ENCODE results near the gene EMC9. TPM values are rescaled to one million over a fixed set of nuclear protein-coding genes. Genes with fewer than 3 reads are reported as not detected.

Gene EMC9
- total RNA-seq, 1 donor from 2014 or later, result 14.0 TPM

DNA sequence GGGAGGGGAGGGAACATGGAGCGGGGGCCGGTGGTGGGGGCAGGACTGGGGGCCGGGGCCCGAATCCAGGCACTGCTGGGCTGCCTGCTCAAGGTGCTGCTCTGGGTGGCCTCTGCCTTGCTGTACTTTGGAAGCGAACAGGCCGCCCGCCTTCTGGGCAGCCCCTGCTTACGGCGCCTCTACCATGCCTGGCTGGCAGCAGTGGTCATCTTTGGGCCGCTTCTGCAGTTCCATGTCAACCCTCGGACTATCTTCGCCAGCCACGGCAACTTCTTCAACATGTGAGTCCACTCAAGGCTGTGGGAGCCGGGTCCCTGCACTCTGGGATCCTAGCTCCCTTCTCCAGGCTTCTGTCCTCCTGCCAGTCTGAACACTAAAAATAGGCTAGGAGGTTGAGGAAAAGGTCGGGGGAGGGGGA is 9.8 kb downstream of the EMC9 start:
- Histone ChIP-seq H4K20me1 (ENCODE audit: low read depth) (no peaks in the 10 kb centered on the region), H3K4me2 (no peak overlapping the region), H3K36me3 (no peaks in the 10 kb centered on the region), H3K9ac (no peak overlapping the region), H3K4me1 (peaks cover 1% of the 10 kb centered on the region), H2AFZ (replicated peaks) (no peak overlapping the region), H3K4me3 (no peak overlapping the region), H3K9me3 (ENCODE audit: low read depth) (no peaks in the 10 kb centered on the region), H3K27me3 (peaks cover 4% of the 10 kb centered on the region), H3K27ac (no peak overlapping the region), H3F3A (ENCODE audit: low read depth) (peaks cover 13% of the 10 kb centered on the region), H3K79me2 (ENCODE audit: low read depth) (no peaks in the 10 kb centered on the region)
- no peak for DNase-seq (ENCODE audit: low spot score)
- TF ChIP-seq EZH2 (IDR thresholded peaks at IDR 0.05) (no peak), EZH2phosphoT487 (IDR thresholded peaks at IDR 0.05) (no peak)
- TF ChIP-seq, protein P1, sequence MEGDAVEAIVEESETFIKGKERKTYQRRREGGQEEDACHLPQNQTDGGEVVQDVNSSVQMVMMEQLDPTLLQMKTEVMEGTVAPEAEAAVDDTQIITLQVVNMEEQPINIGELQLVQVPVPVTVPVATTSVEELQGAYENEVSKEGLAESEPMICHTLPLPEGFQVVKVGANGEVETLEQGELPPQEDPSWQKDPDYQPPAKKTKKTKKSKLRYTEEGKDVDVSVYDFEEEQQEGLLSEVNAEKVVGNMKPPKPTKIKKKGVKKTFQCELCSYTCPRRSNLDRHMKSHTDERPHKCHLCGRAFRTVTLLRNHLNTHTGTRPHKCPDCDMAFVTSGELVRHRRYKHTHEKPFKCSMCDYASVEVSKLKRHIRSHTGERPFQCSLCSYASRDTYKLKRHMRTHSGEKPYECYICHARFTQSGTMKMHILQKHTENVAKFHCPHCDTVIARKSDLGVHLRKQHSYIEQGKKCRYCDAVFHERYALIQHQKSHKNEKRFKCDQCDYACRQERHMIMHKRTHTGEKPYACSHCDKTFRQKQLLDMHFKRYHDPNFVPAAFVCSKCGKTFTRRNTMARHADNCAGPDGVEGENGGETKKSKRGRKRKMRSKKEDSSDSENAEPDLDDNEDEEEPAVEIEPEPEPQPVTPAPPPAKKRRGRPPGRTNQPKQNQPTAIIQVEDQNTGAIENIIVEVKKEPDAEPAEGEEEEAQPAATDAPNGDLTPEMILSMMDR (IDR thresholded peaks at IDR 0.05), result no peak
- H3K4me3 Mint-ChIP-seq, result no peak overlapping the region
- H3K36me3 Mint-ChIP-seq, result no peaks in the 10 kb centered on the region
- peaks cover 7% of the 10 kb centered on the region for H3K4me1 Mint-ChIP-seq
- no peak overlapping the region for H3K27ac Mint-ChIP-seq
- H3K9me3 Mint-ChIP-seq, result no peaks in the 10 kb centered on the region
- peaks cover 4% of the 10 kb centered on the region for H3K27me3 Mint-ChIP-seq (ENCODE audit: insufficient read depth, low read depth)

DNA sequence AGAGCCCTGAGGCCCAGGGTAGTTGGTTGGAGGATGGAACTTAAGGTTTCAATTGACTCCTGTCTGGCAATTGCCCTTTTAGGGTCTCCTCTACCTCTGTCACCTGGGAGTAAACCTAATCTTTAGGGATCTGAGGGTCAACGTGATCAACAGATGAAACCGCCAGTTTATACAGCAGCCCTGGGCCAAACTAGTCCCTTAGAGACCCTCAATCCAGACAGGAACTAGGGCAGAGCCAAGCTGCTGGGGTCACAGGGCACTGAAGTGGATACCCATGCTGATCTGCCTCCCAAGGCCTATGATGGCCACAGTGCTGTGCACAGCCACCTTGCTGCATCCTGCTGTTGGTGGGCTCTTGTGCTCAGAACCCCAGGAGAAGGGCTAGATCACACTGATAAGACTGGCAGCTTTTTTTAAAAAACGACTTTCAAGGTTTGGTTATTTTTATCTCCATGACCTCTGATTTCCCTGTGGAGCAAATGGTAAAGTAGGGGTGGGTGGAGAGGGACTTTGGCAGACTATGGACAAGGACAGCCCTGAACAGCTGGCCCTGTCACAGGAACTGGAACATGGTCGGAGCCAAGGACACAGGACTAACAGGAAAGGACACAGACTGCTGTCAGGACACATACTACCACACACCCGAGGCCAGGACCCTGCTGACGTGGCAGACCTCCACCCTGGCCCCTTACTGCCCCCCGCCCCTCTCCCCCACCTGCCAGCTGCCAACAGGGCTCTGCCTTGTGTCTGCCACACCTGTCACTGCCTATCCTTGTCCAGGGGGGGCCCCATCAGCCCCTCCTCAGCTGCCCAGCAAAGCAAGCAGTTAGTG is 10.5 kb downstream of the EMC9 start:
- TF ChIP-seq, protein P1 (IDR thresholded peaks at IDR 0.05), result no peak
- TF ChIP-seq EZH2phosphoT487 (IDR thresholded peaks at IDR 0.05) (no peak), EZH2 (IDR thresholded peaks at IDR 0.05) (no peak)
- Mint-ChIP-seq H3K4me3 (no peak overlapping the region), H3K9me3 (no peaks in the 10 kb centered on the region), H3K36me3 (no peaks in the 10 kb centered on the region), H3K27ac (no peak overlapping the region), H3K27me3 (ENCODE audit: insufficient read depth, low read depth) (peaks cover 4% of the 10 kb centered on the region), H3K4me1 (peaks cover 5% of the 10 kb centered on the region)
- no peak for DNase-seq (ENCODE audit: low spot score)
- Histone ChIP-seq H3F3A (ENCODE audit: low read depth) (peaks cover 13% of the 10 kb centered on the region), H3K4me2 (no peak overlapping the region), H3K36me3 (no peaks in the 10 kb centered on the region), H2AFZ (replicated peaks) (no peak overlapping the region), H3K27me3 (no peaks in the 10 kb centered on the region), H3K4me1 (no peaks in the 10 kb centered on the region), H3K4me3 (no peak overlapping the region), H3K9ac (no peak overlapping the region), H4K20me1 (ENCODE audit: low read depth) (no peaks in the 10 kb centered on the region), H3K27ac (no peak overlapping the region), H3K79me2 (ENCODE audit: low read depth) (no peaks in the 10 kb centered on the region), H3K9me3 (ENCODE audit: low read depth) (no peaks in the 10 kb centered on the region)

DNA sequence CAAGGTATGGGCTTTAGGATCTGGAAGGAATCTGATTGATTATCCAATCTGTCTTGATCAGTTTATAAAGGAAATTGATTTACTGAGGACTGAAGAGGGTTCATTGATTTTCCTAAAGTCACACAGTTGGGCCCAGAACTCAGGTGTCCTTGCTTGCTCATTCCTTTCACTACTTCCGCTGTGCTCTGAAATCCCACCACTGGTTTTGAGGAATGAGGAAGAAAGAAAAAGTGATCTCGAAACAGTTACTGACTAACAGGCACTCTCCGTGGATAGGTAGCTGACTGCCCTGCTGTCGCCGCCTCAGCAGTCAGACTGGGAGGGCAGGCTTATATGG is 11.0 kb downstream of the EMC9 start, which contains the start of gene FITM1:
TSS of gene FITM1 (plus strand) at position 280 of the 337 bp plus-strand sequence. CDS start 905 bp downstream, outside the sequence.
- no peak within 1 kb of the TSS for H3K4me2 ChIP-seq
- no peaks in the 10 kb centered on the region for H4K20me1 ChIP-seq (ENCODE audit: low read depth)
- no peaks in the 10 kb centered on the region for H3K36me3 ChIP-seq
- Mint-ChIP-seq H3K9me3 (no peaks in the 10 kb centered on the region), H3K4me3 (no peak within 1 kb of the TSS), H3K27ac (no peak within 1 kb of the TSS), H3K4me1 (peaks cover 3% of the 10 kb centered on the region), H3K27me3 (ENCODE audit: insufficient read depth, low read depth) (peaks cover 4% of the 10 kb centered on the region), H3K36me3 (no peaks in the 10 kb centered on the region)
- TF ChIP-seq, protein P1 (IDR thresholded peaks at IDR 0.05), result no peak
- TF ChIP-seq EZH2phosphoT487 (IDR thresholded peaks at IDR 0.05) (no peak), EZH2 (IDR thresholded peaks at IDR 0.05) (no peak)
- no peak within 1 kb of the TSS for H2AFZ ChIP-seq (replicated peaks)
- H3K4me3 ChIP-seq, result no peak within 1 kb of the TSS
- H3K27ac ChIP-seq, result no peak within 1 kb of the TSS
- H3K4me1 ChIP-seq, result no peaks in the 10 kb centered on the region
- no peaks in the 10 kb centered on the region for H3K9me3 ChIP-seq (ENCODE audit: low read depth)
- H3K27me3 ChIP-seq, result no peaks in the 10 kb centered on the region
- peaks cover 10% of the 10 kb centered on the region for H3F3A ChIP-seq (ENCODE audit: low read depth)
- DNase-seq (ENCODE audit: low spot score), result no peak
- H3K79me2 ChIP-seq (ENCODE audit: low read depth), result no peaks in the 10 kb centered on the region
- H3K9ac ChIP-seq, result no peak within 1 kb of the TSS
